Common myeloid progenitor, CD34-positive (primary cell): Measurements from ENCODE around the gene C9orf50.
A peak's percentile ranks its signal among the peaks of the same experiment; 100 is the strongest.

Source experiments
- CTCF ChIA-PET: fragments of 350-600 bp; sonication (Branson Sonifier 250); formaldehyde crosslinking; loops from one replicate; lab custom pipeline; 2021; ENCODE audit warnings: antibody characterized with exemption; lab: Charles Lee
- POLR2A ChIA-PET: fragments of 350-600 bp; sonication (Branson Sonifier 250); formaldehyde crosslinking; loops from one replicate; lab custom pipeline; 2021; ENCODE audit warnings: antibody characterized with exemption; lab: Charles Lee
- DNase-seq, 3 donors: peaks; one replicate each; pipeline versions ENCODE4 v3.0.0 to v3.0.0-alpha.2; 2013
- H3K27ac ChIP-seq, 2 experiments: 1 replicate in 1 of 2; 2 replicates in 1 of 2; pipeline ENCODE4 v1.7.0; 2013; ENCODE audit warnings: inconsistent platforms in 2 of 2, low read length in 2 of 2, mild to moderate bottlenecking in 2 of 2, low read depth in 1 of 2, moderate library complexity in 1 of 2; ENCODE audit not compliant: severe bottlenecking in 2 of 2, insufficient read depth in 1 of 2, poor library complexity in 1 of 2
- H3K27me3 ChIP-seq, 5 experiments: replicated peaks in 2 of 5; 1 replicate in 3 of 5; 2 replicates in 2 of 5; pipeline versions ENCODE4 v1.6.1 to v1.7.0; 2013; ENCODE audit warnings: low read length in 4 of 5, mild to moderate bottlenecking in 2 of 5, moderate library complexity in 2 of 5, inconsistent platforms in 1 of 5; ENCODE audit not compliant: insufficient read depth in 5 of 5, control insufficient read depth in 4 of 5
- H3K36me3 ChIP-seq, 4 experiments: 1 replicate in 2 of 4; 2 replicates in 2 of 4; pipeline versions ENCODE4 v1.6.1 to v1.7.0; 2013; ENCODE audit warnings: low read length in 3 of 4, control low read depth in 1 of 4, mild to moderate bottlenecking in 1 of 4; ENCODE audit not compliant: control insufficient read depth in 4 of 4, insufficient read depth in 4 of 4
- H3K4me1 ChIP-seq, 4 experiments: 1 replicate in 3 of 4; 2 replicates in 1 of 4; pipeline versions ENCODE4 v1.6.1 to v1.7.1; 2013; ENCODE audit warnings: low read length in 3 of 4, mild to moderate bottlenecking in 3 of 4, control low read depth in 1 of 4, inconsistent platforms in 1 of 4, moderate library complexity in 1 of 4; ENCODE audit not compliant: control insufficient read depth in 4 of 4, insufficient read depth in 4 of 4; ENCODE audit errors: control extremely low read depth in 1 of 4
- H3K4me3 ChIP-seq, 7 experiments: 1 replicate in 4 of 7; 2 replicates in 3 of 7; pipeline versions ENCODE4 v1.5.1 to v1.7.0; 2013; ENCODE audit warnings: mild to moderate bottlenecking in 7 of 7, low read length in 6 of 7, moderate library complexity in 6 of 7, inconsistent platforms in 2 of 7, low read depth in 2 of 7, control low read depth in 1 of 7; ENCODE audit not compliant: insufficient read depth in 4 of 7, control insufficient read depth in 1 of 7; ENCODE audit errors: extremely low read depth in 1 of 7
- H3K9me3 ChIP-seq, 5 experiments: 1 replicate in 4 of 5; 2 replicates in 1 of 5; pipeline versions ENCODE4 v1.6.1 to v1.7.1; 2013; ENCODE audit warnings: low read length in 4 of 5, mild to moderate bottlenecking in 2 of 5, inconsistent platforms in 1 of 5, low read depth in 1 of 5, moderate library complexity in 1 of 5; ENCODE audit not compliant: control insufficient read depth in 4 of 5, insufficient read depth in 2 of 5; ENCODE audit errors: control extremely low read depth in 1 of 5
- WGBS: methylation state at CpG from one replicate; pipeline ENCODE4 v1.1.5; 2013; ENCODE audit not compliant: insufficient coverage; 5-methylcytosine and 5-hydroxymethylcytosine counted together

C9orf50 gene

GRCh38 chr9:129607027-129607387 lies 13.9 kb downstream of the C9orf50 start:
- Histone ChIP-seq H3K4me1 (peaks cover 0 to 72% (median 64%) of the 10 kb centered on the region in 4 experiments), H3K4me3 (no peak overlapping the region), H3K27me3 (no peaks in the 10 kb centered on the region), H3K9me3 (no peaks in the 10 kb centered on the region), H3K27ac (peak overlapping the region in 1 of 2 experiments; percentile 19), H3K36me3 (no peaks in the 10 kb centered on the region)
- ChIA-PET CTCF (interaction anchor here (1.0 to 1.9 kb wide), 7 partner anchors 18 to 475 kb away, joined by 3 to 10 read pairs (median 4); no protein-coding TSS in a partner anchor), POLR2A (interaction anchor here (0.7 to 0.8 kb wide), 2 partner anchors 96 to 224 kb away, joined by 4 to 5 read pairs; no protein-coding TSS in a partner anchor)
- WGBS, result 77% methylated on average over 2 of the region's 6 CpGs
- no peak for DNase-seq

- Histone ChIP-seq H3K4me3 (no peak overlapping the region), H3K27ac (peak overlapping the region in 1 of 2 experiments; percentile 19), H3K4me1 (peaks cover 0 to 72% (median 65%) of the 10 kb centered on the region in 4 experiments), H3K9me3 (no peaks in the 10 kb centered on the region), H3K36me3 (no peaks in the 10 kb centered on the region), H3K27me3 (no peaks in the 10 kb centered on the region)
- ChIA-PET CTCF (interaction anchor here (1.0 to 1.9 kb wide), 13 partner anchors 10 to 475 kb away, joined by 3 to 10 read pairs (median 4); no protein-coding TSS in a partner anchor), POLR2A (interaction anchor here (0.7 kb wide), 1 partner anchor 223 kb away, joined by 5 read pairs; no protein-coding TSS in a partner anchor)
- WGBS, result 93% methylated on average over 13 of the region's 15 CpGs
- DNase-seq, result no peak
These were observed 14.5 kb downstream of the C9orf50 start for GRCh38 chr9:129606161-129607026.

GRCh38 chr9:129604766-129605163 lies 16.1 kb downstream of the C9orf50 start:
- no peak overlapping the region for H3K27ac ChIP-seq
- peaks cover 0 to 61% (median 52%) of the 10 kb centered on the region in 4 experiments for H3K4me1 ChIP-seq
- CTCF ChIA-PET, result interaction anchor here (1.0 to 1.7 kb wide), 5 partner anchors 18 to 466 kb away, joined by 3 to 4 read pairs (median 3); no protein-coding TSS in a partner anchor
- H3K27me3 ChIP-seq, result no peaks in the 10 kb centered on the region
- no peaks in the 10 kb centered on the region for H3K9me3 ChIP-seq
- no peak overlapping the region for H3K4me3 ChIP-seq
- WGBS, result 75% methylated on average over 7 of the region's 8 CpGs
- POLR2A ChIA-PET, result no interaction called here
- no peaks in the 10 kb centered on the region for H3K36me3 ChIP-seq
- no peak for DNase-seq

- POLR2A ChIA-PET, result no interaction called here
- Histone ChIP-seq H3K27me3 (no peaks in the 10 kb centered on the region), H3K27ac (no peak overlapping the region), H3K9me3 (no peaks in the 10 kb centered on the region), H3K36me3 (no peaks in the 10 kb centered on the region), H3K4me1 (peaks cover 0 to 56% (median 47%) of the 10 kb centered on the region in 4 experiments), H3K4me3 (no peak overlapping the region)
- CTCF ChIA-PET, result interaction anchor here (0.9 to 1.4 kb wide), 2 partner anchors 29 to 123 kb away, joined by 3 read pairs; no protein-coding TSS in a partner anchor
- 87% methylated on average over 9 of the region's 12 CpGs for whole genome bisulfite sequencing
- no peak for DNase-seq
These were observed 16.7 kb downstream of the C9orf50 start for GRCh38 chr9:129604056-129604765.

- Histone ChIP-seq H3K27ac (no peak overlapping the region), H3K4me1 (peaks cover 0 to 49% (median 42%) of the 10 kb centered on the region in 4 experiments), H3K36me3 (no peaks in the 10 kb centered on the region), H3K9me3 (no peaks in the 10 kb centered on the region), H3K27me3 (peaks cover 0 to 2% (median 0%) of the 10 kb centered on the region in 5 experiments), H3K4me3 (no peak overlapping the region)
- whole genome bisulfite sequencing, result 66% methylated on average over 8 of the region's 10 CpGs
- peak in 2 of 3 donors; percentile 70 to 76 for DNase-seq
- ChIA-PET CTCF (interaction anchor here (1.3 kb wide), 1 partner anchor 22 kb away, joined by 3 read pairs; no protein-coding TSS in a partner anchor), POLR2A (no interaction called here)
These were observed 18.1 kb downstream of the C9orf50 start for GRCh38 chr9:129602598-129603415.

GRCh38 chr9:129601082-129601674 lies 19.7 kb downstream of the C9orf50 start:
- ChIA-PET CTCF (interaction anchor here (1.1 to 1.4 kb wide), 3 partner anchors 9 to 105 kb away, joined by 3 read pairs; no protein-coding TSS in a partner anchor), POLR2A (no interaction called here)
- WGBS, result 97% methylated on average over 6 of the region's 9 CpGs

More at GRCh38 chr9:129601082-129601674, 19.7 kb downstream of the C9orf50 start:
- Histone ChIP-seq H3K9me3 (no peaks in the 10 kb centered on the region), H3K27ac (no peak overlapping the region), H3K4me1 (peaks cover 0 to 47% (median 41%) of the 10 kb centered on the region in 4 experiments), H3K36me3 (no peaks in the 10 kb centered on the region), H3K27me3 (peaks cover 0 to 10% (median 2%) of the 10 kb centered on the region in 5 experiments), H3K4me3 (no peak overlapping the region)
- no peak for DNase-seq
